GM10266 (cell line): ENCODE measurements around the gene NLRC5.

Source experiments
- DNase-seq: peaks from one replicate; pipeline ENCODE4 v3.0.0; 2012; ENCODE audit errors: extremely low spot score
- TF ChIP-seq, protein P1 (sequence below): IDR thresholded peaks from 2 replicates; pipeline ENCODE4 v1.5.1; 2012; ENCODE audit warnings: mild to moderate bottlenecking, low read depth; ENCODE audit not compliant: control insufficient read depth, insufficient read depth; ENCODE audit errors: missing control alignments

NLRC5 gene

GRCh38 chr16:56964243-56965148, 24.9 kb upstream of the NLRC5 start:
- DNase-seq: peak; percentile 79
- TF ChIP-seq, protein P1, sequence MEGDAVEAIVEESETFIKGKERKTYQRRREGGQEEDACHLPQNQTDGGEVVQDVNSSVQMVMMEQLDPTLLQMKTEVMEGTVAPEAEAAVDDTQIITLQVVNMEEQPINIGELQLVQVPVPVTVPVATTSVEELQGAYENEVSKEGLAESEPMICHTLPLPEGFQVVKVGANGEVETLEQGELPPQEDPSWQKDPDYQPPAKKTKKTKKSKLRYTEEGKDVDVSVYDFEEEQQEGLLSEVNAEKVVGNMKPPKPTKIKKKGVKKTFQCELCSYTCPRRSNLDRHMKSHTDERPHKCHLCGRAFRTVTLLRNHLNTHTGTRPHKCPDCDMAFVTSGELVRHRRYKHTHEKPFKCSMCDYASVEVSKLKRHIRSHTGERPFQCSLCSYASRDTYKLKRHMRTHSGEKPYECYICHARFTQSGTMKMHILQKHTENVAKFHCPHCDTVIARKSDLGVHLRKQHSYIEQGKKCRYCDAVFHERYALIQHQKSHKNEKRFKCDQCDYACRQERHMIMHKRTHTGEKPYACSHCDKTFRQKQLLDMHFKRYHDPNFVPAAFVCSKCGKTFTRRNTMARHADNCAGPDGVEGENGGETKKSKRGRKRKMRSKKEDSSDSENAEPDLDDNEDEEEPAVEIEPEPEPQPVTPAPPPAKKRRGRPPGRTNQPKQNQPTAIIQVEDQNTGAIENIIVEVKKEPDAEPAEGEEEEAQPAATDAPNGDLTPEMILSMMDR: peak; percentile 98

DNA sequence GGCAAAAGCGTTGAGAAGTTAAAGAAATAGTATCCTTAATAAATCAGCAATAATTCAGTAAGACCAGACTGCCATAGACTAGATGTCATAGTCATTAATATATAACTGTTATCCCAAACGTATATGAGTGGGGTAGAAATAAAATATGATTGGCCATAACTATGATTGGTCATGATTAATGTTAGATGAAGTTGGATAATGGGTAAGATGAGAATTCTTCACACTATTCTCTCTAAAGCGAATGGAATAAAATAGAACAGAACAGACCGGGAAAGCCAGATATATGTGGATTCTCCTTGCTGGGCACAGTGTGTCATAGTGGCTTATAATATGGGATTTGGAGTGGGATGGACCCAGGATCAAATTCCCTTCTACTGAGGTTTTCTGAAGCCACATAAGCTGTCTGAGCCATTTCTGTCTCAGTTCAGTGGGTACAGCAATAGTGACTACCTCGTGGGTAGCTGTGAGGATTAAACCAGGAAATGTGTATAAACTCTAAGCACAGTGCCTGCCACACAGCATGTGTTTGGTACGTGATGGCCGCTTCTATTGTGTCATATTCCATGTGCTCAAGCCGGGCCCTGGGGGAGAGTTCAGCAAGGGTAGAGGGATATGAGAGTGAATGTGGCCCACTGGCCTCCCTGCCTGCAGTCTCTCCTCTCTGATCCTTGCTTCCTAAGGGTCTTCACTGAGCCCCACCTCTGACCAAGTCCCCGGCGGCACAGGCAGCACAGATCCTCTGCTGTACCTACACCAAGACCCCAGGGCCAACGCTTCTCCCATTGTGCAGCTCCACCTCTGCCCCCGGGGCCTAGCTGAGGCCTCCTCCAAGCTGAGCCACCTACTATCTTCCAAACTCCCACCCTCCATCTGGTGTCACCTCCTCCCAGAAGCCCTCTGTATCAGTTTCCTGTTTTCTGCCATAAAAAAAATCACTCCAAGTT, 23.9 kb upstream of the NLRC5 start:
- TF ChIP-seq, protein P1: no peak
- DNase-seq: no peak

- TF ChIP-seq, protein P1: no peak
- no peak for DNase-seq
Observed at GRCh38 chr16:56966093-56966475, 23.3 kb upstream of the NLRC5 start.

- DNase-seq: no peak
- TF ChIP-seq, protein P1: no peak
Observed at GRCh38 chr16:56967733-56968132, 21.6 kb upstream of the NLRC5 start.

- no peak for DNase-seq
- TF ChIP-seq, protein P1: no peak
Observed at GRCh38 chr16:56969769-56970168, 19.6 kb upstream of the NLRC5 start.

DNA sequence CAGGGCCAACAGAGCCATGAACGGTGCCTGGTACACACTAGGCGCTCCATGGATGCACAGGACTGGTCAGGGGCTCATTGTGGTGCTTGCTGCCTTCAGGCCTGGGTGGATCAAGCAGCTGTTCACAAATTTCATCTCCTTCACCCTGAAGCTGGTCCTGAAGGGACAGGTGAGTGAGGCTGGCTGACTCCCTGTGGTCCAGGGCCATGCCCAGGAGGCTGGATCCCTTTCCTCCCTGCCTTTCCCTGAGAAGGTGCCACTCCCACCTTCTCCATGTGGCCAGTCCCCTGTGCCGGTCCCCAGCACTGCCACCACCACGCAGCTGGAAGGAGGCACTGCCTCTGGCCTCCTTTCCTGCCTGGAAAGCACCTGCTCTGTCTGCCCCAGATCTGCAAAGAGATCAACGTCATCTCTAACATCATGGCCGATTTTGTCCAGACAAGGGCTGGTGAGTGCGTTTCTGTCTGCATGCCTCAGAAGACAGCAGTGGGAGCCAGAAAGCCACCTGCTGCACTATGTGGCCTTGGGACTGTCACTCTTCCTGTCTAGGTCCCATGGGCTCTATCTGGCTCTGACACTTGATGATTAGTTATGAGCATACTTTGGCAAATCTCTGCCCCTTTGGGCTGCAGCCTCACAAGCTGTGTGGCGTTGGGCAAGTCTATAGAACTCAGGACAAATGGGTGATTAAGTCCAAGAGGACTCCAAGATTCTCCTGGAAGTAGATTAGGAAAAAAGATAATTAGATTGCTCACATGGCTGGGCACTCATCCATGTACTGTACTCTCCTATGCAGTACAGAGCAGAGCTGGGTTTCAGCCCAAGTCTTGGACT, 18.2 kb upstream of the NLRC5 start:
- TF ChIP-seq, protein P1: no peak

More for the DNA sequence above, 18.2 kb upstream of the NLRC5 start:
- peak; percentile 53 for DNase-seq
